Mesothelial cell of epicardium (in vitro differentiated cells): Measurements from ENCODE around the gene MBOAT2. TPM values are rescaled to one million over a fixed set of nuclear protein-coding genes. Genes with fewer than 3 reads are reported as not detected.
"Not testable (repeated sequence)": the region's sequence is repeated elsewhere in the genome, so short reads cannot be mapped to it uniquely, and the experiment has no call there.

Source experiments
- DNase-seq, 2 experiments: peaks; one replicate each; pipeline ENCODE4 v3.0.0; 2021; ENCODE audit warnings: low spot score in 2 of 2; ENCODE audit not compliant: unreplicated experiment in 2 of 2
- H3K27ac Mint-ChIP-seq: 2 replicates; pipeline ENCODE4 v1.8.0; 2021; ENCODE audit warnings: mixed read lengths
- H3K27me3 Mint-ChIP-seq: 2 replicates; pipeline ENCODE4 v1.8.0; 2021; ENCODE audit warnings: low read depth, mixed read lengths
- H3K36me3 Mint-ChIP-seq: 2 replicates; pipeline ENCODE4 v1.8.0; 2021; ENCODE audit warnings: mixed read lengths
- H3K4me1 Mint-ChIP-seq: 2 replicates; pipeline ENCODE4 v1.8.0; 2021; ENCODE audit warnings: mixed read lengths
- H3K4me3 Mint-ChIP-seq: 2 replicates; pipeline ENCODE4 v1.8.0; 2021; ENCODE audit warnings: mild to moderate bottlenecking, moderate library complexity, mixed read lengths
- H3K9me3 Mint-ChIP-seq: 2 replicates; pipeline ENCODE4 v1.8.0; 2021; ENCODE audit warnings: mixed read lengths
- total RNA-seq: library from RNA; stranded (reverse); gene quantifications from 3 replicates; pipeline ENCODE4 v1.2.1, GENCODE V29; 2021
- TF ChIP-seq, protein P1 (sequence below): fragments of 200-600 bp; sonication (generic); IDR thresholded peaks from one replicate; pipeline ENCODE4 v1.5.0; 2021; ENCODE audit warnings: antibody characterized with exemption; ENCODE audit not compliant: unreplicated experiment

MBOAT2 gene
- total RNA-seq, 1 donor from 2014 or later, result 53.0 TPM

DNA sequence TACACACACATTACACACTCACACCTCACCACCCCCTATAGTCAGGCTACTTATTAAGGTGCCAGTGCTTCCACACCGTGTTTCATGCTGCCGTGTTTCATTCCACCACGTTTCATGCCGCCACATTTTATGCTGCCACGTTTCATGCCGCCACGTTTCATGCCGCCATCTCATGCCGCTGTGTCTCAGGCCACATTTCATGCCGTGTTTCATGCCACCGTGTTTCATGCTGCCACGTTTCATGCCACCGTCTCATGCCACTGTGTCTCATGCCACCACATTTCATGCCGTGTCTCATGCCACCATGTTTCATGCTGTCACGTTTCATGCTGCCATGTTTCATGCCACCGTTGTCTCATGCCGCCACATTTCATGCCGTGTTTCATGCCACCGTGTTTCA is 65.1 kb downstream of the MBOAT2 start:
- DNase-seq, result no peak
- H3K4me1 Mint-ChIP-seq, result no peaks in the 10 kb centered on the region
- TF ChIP-seq, protein P1, sequence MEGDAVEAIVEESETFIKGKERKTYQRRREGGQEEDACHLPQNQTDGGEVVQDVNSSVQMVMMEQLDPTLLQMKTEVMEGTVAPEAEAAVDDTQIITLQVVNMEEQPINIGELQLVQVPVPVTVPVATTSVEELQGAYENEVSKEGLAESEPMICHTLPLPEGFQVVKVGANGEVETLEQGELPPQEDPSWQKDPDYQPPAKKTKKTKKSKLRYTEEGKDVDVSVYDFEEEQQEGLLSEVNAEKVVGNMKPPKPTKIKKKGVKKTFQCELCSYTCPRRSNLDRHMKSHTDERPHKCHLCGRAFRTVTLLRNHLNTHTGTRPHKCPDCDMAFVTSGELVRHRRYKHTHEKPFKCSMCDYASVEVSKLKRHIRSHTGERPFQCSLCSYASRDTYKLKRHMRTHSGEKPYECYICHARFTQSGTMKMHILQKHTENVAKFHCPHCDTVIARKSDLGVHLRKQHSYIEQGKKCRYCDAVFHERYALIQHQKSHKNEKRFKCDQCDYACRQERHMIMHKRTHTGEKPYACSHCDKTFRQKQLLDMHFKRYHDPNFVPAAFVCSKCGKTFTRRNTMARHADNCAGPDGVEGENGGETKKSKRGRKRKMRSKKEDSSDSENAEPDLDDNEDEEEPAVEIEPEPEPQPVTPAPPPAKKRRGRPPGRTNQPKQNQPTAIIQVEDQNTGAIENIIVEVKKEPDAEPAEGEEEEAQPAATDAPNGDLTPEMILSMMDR, result no peak
- no peak overlapping the region for H3K27ac Mint-ChIP-seq
- H3K4me3 Mint-ChIP-seq, result no peak overlapping the region
- peaks cover 28% of the 10 kb centered on the region for H3K36me3 Mint-ChIP-seq
- H3K9me3 Mint-ChIP-seq, result no peaks in the 10 kb centered on the region
- H3K27me3 Mint-ChIP-seq, result no peaks in the 10 kb centered on the region

DNA sequence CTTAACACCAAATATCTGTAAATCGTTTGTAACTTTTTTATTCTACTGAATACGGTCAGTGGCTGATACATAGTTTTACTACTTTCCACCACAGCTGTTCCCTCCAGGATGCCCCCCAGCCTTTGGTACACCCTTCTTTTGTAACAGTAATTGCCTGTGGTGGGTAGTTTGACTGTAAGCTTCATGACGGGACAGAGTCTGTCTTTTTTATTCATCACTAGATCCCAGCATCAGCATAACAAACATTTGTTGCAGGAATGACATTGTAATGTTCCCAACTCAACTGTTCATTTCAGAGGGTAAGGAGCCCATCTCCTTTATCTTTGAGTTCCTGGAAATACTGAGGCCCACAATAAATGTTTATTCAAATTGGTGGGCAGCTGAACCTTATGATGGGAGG is 67.5 kb downstream of the MBOAT2 start:
- Mint-ChIP-seq H3K27ac (no peak overlapping the region), H3K4me3 (no peak overlapping the region), H3K27me3 (no peaks in the 10 kb centered on the region), H3K4me1 (no peaks in the 10 kb centered on the region), H3K36me3 (peaks cover 37% of the 10 kb centered on the region), H3K9me3 (peaks cover 10% of the 10 kb centered on the region)
- no peak for DNase-seq
- TF ChIP-seq, protein P1, result no peak

DNA sequence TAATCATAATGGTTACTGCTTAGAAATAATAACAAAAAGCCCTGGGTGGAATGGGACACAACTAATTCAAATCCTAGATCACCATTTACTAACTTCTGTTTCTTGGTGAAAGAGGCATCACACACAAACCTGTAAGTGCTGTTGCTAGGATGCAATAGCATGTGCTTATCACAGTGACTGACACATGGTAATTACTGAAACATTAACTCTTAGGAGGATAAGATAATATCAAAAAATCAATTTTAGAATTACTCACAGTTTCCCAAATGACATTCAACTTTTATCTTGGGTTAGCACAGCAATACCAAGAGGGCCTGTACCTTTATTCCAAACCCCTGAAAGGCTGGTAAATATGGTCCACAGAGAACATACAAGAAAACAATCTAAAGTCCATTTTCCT is 69.1 kb downstream of the MBOAT2 start:
- no peak overlapping the region for H3K27ac Mint-ChIP-seq
- no peak overlapping the region for H3K4me3 Mint-ChIP-seq
- no peaks in the 10 kb centered on the region for H3K27me3 Mint-ChIP-seq
- DNase-seq, result no peak
- peaks cover 39% of the 10 kb centered on the region for H3K36me3 Mint-ChIP-seq
- TF ChIP-seq, protein P1, result no peak
- H3K4me1 Mint-ChIP-seq, result no peaks in the 10 kb centered on the region
- peaks cover 13% of the 10 kb centered on the region for H3K9me3 Mint-ChIP-seq

DNA sequence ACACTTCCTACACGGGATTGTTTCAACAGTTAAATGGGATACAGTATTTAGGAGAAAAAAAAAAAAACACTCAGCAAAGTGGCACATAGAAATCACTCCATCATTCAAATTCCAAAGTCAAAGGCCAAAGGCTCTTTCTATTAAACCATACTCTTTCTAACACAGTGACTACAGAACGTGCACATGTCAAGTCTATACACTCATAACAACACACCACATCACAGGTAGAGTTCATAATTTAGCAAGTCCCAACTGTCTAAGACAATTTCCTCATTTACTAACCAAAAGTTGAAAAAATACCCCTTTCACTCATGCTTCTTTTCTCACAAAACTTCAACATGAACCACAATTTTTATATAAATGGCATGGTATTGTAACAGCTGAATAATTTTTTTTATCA is 70.8 kb downstream of the MBOAT2 start:
- no peak for DNase-seq
- Mint-ChIP-seq H3K9me3 (peaks cover 13% of the 10 kb centered on the region), H3K36me3 (peaks cover 34% of the 10 kb centered on the region), H3K4me1 (no peaks in the 10 kb centered on the region), H3K27ac (no peak overlapping the region), H3K27me3 (no peaks in the 10 kb centered on the region), H3K4me3 (no peak overlapping the region)
- TF ChIP-seq, protein P1, result no peak

DNA sequence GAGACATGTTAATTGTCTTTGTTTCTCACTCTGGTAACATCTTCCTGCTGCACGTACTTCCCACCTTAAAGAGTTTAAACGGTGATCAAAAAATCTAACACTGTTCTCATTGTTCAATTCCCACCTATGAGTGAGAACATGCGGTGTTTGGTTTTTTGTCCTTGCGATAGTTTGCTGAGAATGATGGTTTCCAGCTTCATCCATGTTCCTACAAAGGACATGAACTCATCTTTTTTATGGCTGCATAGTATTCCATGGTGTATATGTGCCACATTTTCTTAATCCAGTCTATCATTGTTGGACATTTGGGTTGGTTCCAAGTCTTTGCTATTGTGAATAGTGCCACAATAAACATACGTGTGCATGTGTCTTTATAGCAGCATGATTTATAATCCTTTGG is 73.3 kb downstream of the MBOAT2 start:
- not testable (repeated sequence) for H3K4me3 Mint-ChIP-seq, H3K27me3 Mint-ChIP-seq, H3K4me1 Mint-ChIP-seq, H3K27ac Mint-ChIP-seq, DNase-seq
- Mint-ChIP-seq H3K9me3 (peaks cover 13% of the 10 kb centered on the region), H3K36me3 (peaks cover 37% of the 10 kb centered on the region)

DNA sequence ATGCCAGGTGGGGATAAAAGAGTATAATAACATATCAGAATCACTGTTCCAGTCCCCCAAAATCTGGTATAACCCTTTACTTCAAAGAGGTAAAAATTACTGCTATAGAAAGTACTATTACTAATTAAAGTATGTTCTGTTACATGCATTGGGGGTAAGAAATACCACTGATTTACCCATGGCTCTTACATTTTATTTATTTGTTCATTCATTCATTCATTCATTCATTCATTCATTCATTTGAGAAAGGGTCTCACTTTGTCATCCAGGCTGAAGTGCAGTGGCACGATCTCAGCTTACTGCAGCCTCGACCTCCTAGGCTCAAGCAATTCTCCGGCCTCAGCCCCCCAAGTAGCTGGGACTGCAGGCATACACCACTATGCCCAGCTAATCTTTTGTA is 74.4 kb downstream of the MBOAT2 start:
- no peak overlapping the region for H3K4me3 Mint-ChIP-seq
- no peak overlapping the region for H3K27ac Mint-ChIP-seq
- TF ChIP-seq, protein P1, result no peak
- peaks cover 13% of the 10 kb centered on the region for H3K9me3 Mint-ChIP-seq
- H3K4me1 Mint-ChIP-seq, result no peaks in the 10 kb centered on the region
- DNase-seq, result no peak
- H3K27me3 Mint-ChIP-seq, result no peaks in the 10 kb centered on the region
- H3K36me3 Mint-ChIP-seq, result peaks cover 36% of the 10 kb centered on the region
